ENCODE measurements around the gene WNK1. TPM values are rescaled to one million over a fixed set of nuclear protein-coding genes. Genes with fewer than 3 reads are reported as not detected.

The WNK1 gene
- total and polyA plus RNA-seq, 2 of the 8 experiments (the other 6 are each of a cell fraction or from before 2014, with no cell fraction given), result 88.2 to 157 TPM

GRCh38 chr12:880656-881055 is 128.3 kb downstream of the WNK1 start (continued):
- TF ChIP-seq YY1 (IDR thresholded peaks at IDR 0.05; ENCODE audit: low read depth, low read length), result no peak
- TF ChIP-seq HDAC6 (IDR thresholded peaks at IDR 0.05; ENCODE audit: low read depth, low read length), result no peak
- no peak for TF ChIP-seq SRF (IDR thresholded peaks at IDR 0.05; ENCODE audit: low read depth, low read length)
- no peak for TF ChIP-seq SAP30 (IDR thresholded peaks at IDR 0.05; ENCODE audit: insufficient read depth, insufficient replicate concordance, low read length)
- no peak for TF ChIP-seq EZH2 (IDR thresholded peaks at IDR 0.05; ENCODE audit: low read depth, low read length, severe bottlenecking)
- TF ChIP-seq CHD7 (IDR thresholded peaks at IDR 0.05; ENCODE audit: insufficient replicate concordance, low read length), result no peak
- no peak for TF ChIP-seq CTBP2 (IDR thresholded peaks at IDR 0.05; ENCODE audit: borderline replicate concordance, insufficient read depth, insufficient read length, low read length)
- no peak for TF ChIP-seq POLR2A (IDR thresholded peaks at IDR 0.05; ENCODE audit: control extremely low read depth in 1 of 2, low read depth in 2 of 2, low read length in 2 of 2)
- TF ChIP-seq EGR1 (IDR thresholded peaks at IDR 0.05; ENCODE audit: borderline replicate concordance, low read depth, low read length), result no peak
- no peak for TF ChIP-seq RNF2 (IDR thresholded peaks at IDR 0.05; ENCODE audit: borderline replicate concordance, low read depth, low read length, missing control alignments, poor library complexity, severe bottlenecking)

All from H1 (cell line).